ENCODE results near the gene SLC7A8. TPM values are rescaled to one million over a fixed set of nuclear protein-coding genes. Genes with fewer than 3 reads are reported as not detected.
A peak's percentile ranks its signal among the peaks of the same experiment; 100 is the strongest.

The SLC7A8 gene
- total and polyA plus RNA-seq, 2 of the 4 experiments (the other 2 are of a cell fraction): 0.31 TPM; not detected in 1

DNA sequence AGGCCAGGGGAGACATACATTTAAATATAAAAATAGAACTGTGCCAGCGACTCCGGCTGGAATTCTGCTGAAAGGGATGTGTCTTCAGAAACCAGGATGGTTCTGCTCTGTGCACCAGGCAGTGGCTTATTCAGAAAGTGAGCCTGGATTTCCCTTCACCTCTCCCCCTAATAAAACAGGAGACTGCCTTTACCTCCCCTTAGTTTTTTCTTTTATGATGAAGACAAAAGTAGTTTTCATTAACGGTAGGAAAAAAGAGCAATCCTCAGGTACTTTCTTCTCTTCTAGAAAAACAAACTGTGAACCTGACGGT, 346 bp downstream of the SLC7A8 start:
- POLR2A ChIA-PET (ENCODE audit: unreplicated experiment): no interaction called here
- Histone ChIP-seq H3K9ac (ENCODE audit: low read depth, low read length) (no peak overlapping the region), H3K4ac (ENCODE audit: low read depth, low read length) (no peak overlapping the region), H3K56ac (ENCODE audit: extremely low read depth, insufficient read depth, low read length) (no peak overlapping the region), H3K9me3 (ENCODE audit: control insufficient read depth, insufficient read depth, low read length) (no peaks in the 10 kb centered on the region), H4K91ac (ENCODE audit: insufficient read depth, low read depth, low read length) (no peak overlapping the region), H2BK15ac (ENCODE audit: low read depth, low read length) (no peak overlapping the region), H3K27ac (ENCODE audit: insufficient read depth, low read length) (no peak overlapping the region), H2AFZ (replicated peaks; ENCODE audit: low read length, poor library complexity) (peak overlapping the region; percentile 82), H3K79me1 (ENCODE audit: low read depth in 1 of 2, low read length in 2 of 2) (no peaks in the 10 kb centered on the region), H2AK5ac (ENCODE audit: low read depth, low read length) (no peak overlapping the region), H3K4me1 (ENCODE audit: control insufficient read depth, insufficient read depth, low read length) (no peaks in the 10 kb centered on the region), H3K36me3 (ENCODE audit: control insufficient read depth, insufficient read depth, low read length) (no peaks in the 10 kb centered on the region), H3K9me1 (ENCODE audit: insufficient read depth, low read length) (no peaks in the 10 kb centered on the region), H2BK20ac (ENCODE audit: low read depth, low read length) (no peak overlapping the region), H2BK120ac (ENCODE audit: low read depth, low read length) (no peak overlapping the region), H3K23ac (ENCODE audit: low read depth, low read length) (no peak overlapping the region), H3K4me2 (ENCODE audit: low read depth, low read length) (peak overlapping the region; percentile 58), H4K20me1 (ENCODE audit: insufficient read depth, low read length) (no peaks in the 10 kb centered on the region), H2BK5ac (ENCODE audit: low read depth, low read length, poor library complexity, severe bottlenecking) (no peak overlapping the region), H4K8ac (ENCODE audit: low read depth in 2 of 2, low read length in 2 of 2) (no peak overlapping the region), H3K14ac (replicated peaks; ENCODE audit: low read depth, low read length) (no peak overlapping the region), H3K18ac (ENCODE audit: low read depth, low read length) (no peak overlapping the region), H2AK9ac (replicated peaks; ENCODE audit: low read depth, low read length, poor library complexity) (no peak overlapping the region), H3K4me3 (ENCODE audit: insufficient read depth, low read depth, low read length) (peak overlapping the region; percentile 44), H4K5ac (ENCODE audit: low read depth, low read length) (no peak overlapping the region), H3K27me3 (ENCODE audit: control insufficient read depth, insufficient read depth, low read length) (peaks cover 24% of the 10 kb centered on the region)
- no CpG with 5 or more reads among the region's 4 CpGs for WGBS, 2 experiments (ENCODE audit: extremely low coverage in 2 of 2, insufficient read length in 1 of 2)
- intact Hi-C loops (cut with micrococcal nuclease): loop anchor here (10.0 kb wide), 1 partner anchor 198 kb away; the partner anchor contains the start of gene AJUBA
- TF ChIP-seq CHD1 (IDR thresholded peaks at IDR 0.05; ENCODE audit: low read depth, low read length): no peak
- TF ChIP-seq POLR2A (IDR thresholded peaks at IDR 0.05; ENCODE audit: low read depth, low read length): no peak
- no peak for TF ChIP-seq SMC3 (IDR thresholded peaks at IDR 0.05; ENCODE audit: low read depth, low read length)
- no peak for TF ChIP-seq MXI1 (IDR thresholded peaks at IDR 0.05; ENCODE audit: borderline replicate concordance, low read depth, low read length)
- BruUV-seq (replicated peaks): no TSS peak
- in situ Hi-C loops (cut with MboI; ENCODE audit: low sequenced_read_pairs): loop anchor here (5.0 kb wide), 1 partner anchor 56 kb away; no protein-coding TSS in a partner anchor
- ATAC-seq (ENCODE audit: low read depth) (no peak), DNase-seq (no peak)
- dilution Hi-C loops (cut with HindIII; ENCODE audit: low sequenced_read_pairs, unreplicated experiment): no loop called here
- CTCF ChIA-PET: interaction anchor here (0.6 to 5.8 kb wide), 3 partner anchors 58 to 234 kb away, joined by 3 to 76 read pairs (median 3); no protein-coding TSS in a partner anchor

All from IMR-90 (cell line).